Activated naive CD4-positive, alpha-beta T cell treated with anti-CD3 and anti-CD28 coated beads, Interleukin-2, amount 50 U/mL, for 24 hours (primary cell): ENCODE results near the gene HS1BP3.

Source experiments
- H3K27ac Mint-ChIP-seq: one replicate; pipeline ENCODE4 v1.8.0; 2021; ENCODE audit warnings: mild to moderate bottlenecking, mixed read lengths
- H3K27me3 Mint-ChIP-seq: one replicate; pipeline ENCODE4 v1.8.0; 2021; ENCODE audit warnings: mixed read lengths
- H3K36me3 Mint-ChIP-seq: one replicate; pipeline ENCODE4 v1.8.0; 2021; ENCODE audit warnings: mixed read lengths
- H3K4me1 Mint-ChIP-seq: one replicate; pipeline ENCODE4 v1.8.0; 2021; ENCODE audit warnings: mixed read lengths
- H3K4me3 Mint-ChIP-seq: one replicate; pipeline ENCODE4 v1.8.0; 2021; ENCODE audit warnings: mild to moderate bottlenecking, mixed read lengths
- H3K9me3 Mint-ChIP-seq: one replicate; pipeline ENCODE4 v1.8.0; 2021; ENCODE audit warnings: mixed read lengths

HS1BP3 gene

DNA sequence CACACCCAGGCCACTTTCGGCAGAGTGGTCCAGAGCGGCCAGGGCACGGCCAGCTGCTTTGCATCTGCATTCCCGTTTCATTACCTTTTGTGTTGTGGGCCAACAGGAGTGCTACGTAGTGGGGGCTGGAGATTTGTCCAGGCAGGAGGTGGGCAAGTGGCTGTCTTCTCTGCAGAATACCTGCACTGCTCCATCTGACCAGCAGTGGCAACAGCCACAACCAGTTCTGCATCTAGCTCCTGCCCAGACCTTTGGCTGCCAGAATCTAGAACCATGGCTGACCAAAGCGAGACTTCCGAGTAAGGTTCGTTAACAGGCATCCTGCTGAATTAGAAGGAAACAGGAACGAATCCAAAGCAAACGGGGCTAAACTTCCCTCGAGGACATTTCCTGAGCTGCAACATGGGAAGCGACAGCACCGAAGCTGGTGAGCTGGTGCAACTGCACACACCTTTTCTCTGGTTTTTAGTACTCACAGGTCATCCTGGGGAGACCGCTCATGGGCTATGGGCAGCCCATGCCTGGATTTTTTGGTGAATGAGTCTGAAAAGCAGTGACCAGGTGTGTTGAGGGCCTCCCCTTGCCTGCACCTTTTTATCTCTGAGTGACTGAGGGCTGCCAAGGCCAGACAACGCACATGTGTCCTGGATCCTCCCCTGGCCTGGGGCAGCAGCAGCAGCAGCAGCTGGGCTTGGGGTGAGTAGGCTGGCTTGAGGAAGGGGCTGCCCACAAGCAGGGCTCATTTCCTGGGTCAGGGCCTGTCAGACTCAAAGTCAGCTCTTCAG lies 26.6 kb upstream of the HS1BP3 start:
- H3K27ac Mint-ChIP-seq = no peak overlapping the region
- H3K27me3 Mint-ChIP-seq = no peaks in the 10 kb centered on the region
- H3K9me3 Mint-ChIP-seq = no peaks in the 10 kb centered on the region
- no peak overlapping the region for H3K4me3 Mint-ChIP-seq
- H3K36me3 Mint-ChIP-seq = peaks cover 2% of the 10 kb centered on the region
- H3K4me1 Mint-ChIP-seq = no peaks in the 10 kb centered on the region

DNA sequence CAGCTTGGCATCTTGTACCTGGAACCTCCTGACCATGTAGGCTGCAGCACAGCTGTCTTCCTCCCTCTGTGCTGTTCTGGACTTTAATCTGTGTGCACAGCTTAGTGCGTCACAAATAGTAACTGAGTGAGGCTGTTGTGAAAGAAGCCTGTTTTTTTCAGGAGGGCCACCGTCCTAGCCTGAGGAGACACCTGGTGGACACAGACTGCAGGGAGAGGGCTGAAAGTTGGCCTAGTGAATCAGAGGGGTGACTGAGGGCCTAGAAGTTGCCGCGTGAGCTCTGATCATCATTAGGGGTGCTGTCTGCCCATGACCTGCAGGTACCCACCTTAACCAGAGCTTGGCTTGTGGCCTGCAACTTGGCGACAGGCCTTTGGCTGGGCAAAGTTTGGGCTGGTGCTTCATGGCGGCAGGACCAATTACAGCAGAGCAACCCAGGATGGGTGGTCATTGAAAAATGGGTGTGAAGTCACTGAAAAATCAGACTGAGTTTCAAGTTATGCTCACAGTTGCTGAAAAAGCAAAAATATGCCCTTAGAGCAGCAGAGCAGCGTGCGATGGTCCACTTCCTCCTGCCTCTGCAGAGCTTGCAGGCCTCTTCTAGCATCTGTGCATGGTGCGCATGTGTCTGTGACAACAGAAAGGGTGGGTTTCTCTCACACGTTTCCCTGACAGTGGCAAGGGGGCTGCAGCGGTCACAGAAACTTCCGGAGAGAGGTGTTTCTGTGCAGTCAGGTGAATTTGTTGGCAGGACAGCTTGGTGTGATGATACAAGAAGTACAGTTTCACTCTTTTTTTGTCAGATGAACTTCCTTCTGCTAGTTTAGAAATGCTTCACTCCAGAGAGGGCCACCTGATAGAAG lies 25.7 kb upstream of the HS1BP3 start:
- no peaks in the 10 kb centered on the region for H3K9me3 Mint-ChIP-seq
- H3K27ac Mint-ChIP-seq = no peak overlapping the region
- no peaks in the 10 kb centered on the region for H3K4me1 Mint-ChIP-seq
- H3K36me3 Mint-ChIP-seq = no peaks in the 10 kb centered on the region
- H3K27me3 Mint-ChIP-seq = peaks cover 5% of the 10 kb centered on the region
- no peak overlapping the region for H3K4me3 Mint-ChIP-seq

DNA sequence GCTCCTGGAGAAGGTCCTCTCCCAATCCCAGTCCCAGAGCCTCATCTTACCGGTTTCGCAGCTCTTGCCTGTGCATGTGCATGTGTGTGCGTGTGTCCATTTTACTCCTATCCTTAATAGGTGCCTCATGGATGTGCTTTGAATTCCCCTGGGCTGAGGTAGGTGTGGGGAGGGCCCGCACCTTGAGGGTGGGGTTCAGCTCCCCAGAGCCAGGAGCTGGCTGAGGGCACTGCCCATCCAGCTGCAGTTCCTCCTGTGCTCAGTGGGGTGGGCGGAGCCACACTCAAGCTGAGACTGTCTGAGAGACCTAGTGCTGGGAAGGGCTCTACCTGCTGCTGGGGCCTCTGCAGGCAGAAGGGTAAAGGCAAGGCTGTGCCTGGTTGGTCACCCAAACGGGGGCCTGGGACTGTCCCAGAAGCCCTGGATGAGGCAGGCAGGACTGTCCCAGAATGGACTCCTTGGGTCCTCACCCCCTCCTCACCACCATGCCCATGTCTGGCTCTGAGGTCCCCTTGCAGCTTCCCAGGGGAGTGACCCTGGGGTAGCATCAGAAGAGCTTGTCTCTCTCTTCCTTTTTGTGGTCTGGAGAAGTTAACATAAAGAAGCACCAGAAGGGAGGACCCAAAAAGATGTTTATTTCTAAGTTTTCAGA lies 24.9 kb upstream of the HS1BP3 start:
- no peaks in the 10 kb centered on the region for H3K4me1 Mint-ChIP-seq

DNA sequence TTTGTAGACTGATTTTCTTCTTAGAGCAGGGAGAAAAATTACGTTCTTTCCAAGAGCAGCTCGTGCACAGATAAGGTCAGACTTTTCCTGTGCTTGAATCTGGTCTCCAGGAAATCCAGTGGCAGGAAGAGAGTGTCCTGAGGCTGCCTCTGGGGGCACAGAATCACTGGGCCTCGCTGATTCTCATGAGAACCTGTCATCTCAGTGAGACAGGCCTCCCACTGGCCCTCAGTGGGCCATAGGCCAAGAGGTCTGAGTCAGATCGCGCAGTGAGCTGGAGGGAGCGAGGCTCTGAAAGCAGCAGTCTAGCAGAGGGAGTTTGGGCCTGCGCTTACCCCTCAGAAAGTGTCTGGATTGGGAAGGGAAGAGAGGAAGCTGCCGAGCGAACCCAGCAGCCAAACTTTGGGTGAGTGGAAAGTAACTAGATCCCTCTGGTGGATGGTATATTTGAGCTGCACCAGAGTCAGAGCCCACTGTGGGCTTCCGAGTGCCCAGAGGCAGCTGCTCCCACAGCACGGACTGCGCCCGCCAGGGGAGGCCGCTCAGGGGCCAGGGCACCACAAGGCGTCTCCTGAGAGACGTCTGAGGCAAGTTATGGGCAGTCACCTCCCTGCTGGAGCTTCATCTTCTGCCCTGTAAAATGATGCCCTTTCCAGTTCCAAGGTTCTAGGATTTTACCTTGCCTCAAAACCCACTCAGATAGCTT lies 24.2 kb upstream of the HS1BP3 start:
- Mint-ChIP-seq H3K27ac (no peak overlapping the region), H3K9me3 (no peaks in the 10 kb centered on the region), H3K4me1 (no peaks in the 10 kb centered on the region), H3K27me3 (peaks cover 5% of the 10 kb centered on the region), H3K36me3 (no peaks in the 10 kb centered on the region), H3K4me3 (no peak overlapping the region)

More for the DNA sequence above, 24.9 kb upstream of the HS1BP3 start:
- Mint-ChIP-seq H3K27me3 (peaks cover 5% of the 10 kb centered on the region), H3K36me3 (no peaks in the 10 kb centered on the region), H3K9me3 (no peaks in the 10 kb centered on the region), H3K27ac (no peak overlapping the region), H3K4me3 (no peak overlapping the region)

DNA sequence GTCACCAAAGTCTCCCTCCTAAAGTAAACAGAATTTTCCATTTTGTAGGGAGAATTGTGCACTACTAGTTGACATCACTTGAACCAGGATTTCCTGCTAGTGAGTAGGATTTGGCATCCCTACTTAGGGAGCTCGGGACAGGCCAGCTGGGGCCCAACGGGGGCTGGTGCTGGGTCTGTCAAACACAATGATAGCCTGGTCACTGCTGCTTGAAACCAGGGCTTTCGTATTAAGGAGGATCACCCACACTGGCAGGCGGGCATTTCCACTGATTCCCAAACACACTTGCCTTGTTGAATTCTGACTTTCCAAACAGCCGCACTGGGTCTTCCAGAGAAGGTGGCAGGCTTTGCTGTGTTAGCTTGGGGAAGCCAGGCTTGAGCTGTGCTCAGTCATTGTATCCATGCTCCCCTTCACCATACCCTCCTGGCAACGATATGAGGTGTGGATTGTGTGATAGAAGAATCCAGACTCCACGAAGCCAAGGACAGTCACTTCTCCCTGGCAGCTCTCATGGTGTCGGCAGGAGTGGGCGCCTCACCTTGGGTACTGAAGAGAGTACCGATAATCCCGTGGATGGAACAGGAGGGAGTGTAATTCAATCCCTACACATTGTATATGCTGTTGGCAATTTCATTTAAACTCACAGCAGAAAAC lies 23.5 kb upstream of the HS1BP3 start:
- Mint-ChIP-seq H3K27me3 (peaks cover 8% of the 10 kb centered on the region), H3K9me3 (no peaks in the 10 kb centered on the region), H3K4me1 (no peaks in the 10 kb centered on the region), H3K36me3 (no peaks in the 10 kb centered on the region), H3K4me3 (no peak overlapping the region), H3K27ac (no peak overlapping the region)

DNA sequence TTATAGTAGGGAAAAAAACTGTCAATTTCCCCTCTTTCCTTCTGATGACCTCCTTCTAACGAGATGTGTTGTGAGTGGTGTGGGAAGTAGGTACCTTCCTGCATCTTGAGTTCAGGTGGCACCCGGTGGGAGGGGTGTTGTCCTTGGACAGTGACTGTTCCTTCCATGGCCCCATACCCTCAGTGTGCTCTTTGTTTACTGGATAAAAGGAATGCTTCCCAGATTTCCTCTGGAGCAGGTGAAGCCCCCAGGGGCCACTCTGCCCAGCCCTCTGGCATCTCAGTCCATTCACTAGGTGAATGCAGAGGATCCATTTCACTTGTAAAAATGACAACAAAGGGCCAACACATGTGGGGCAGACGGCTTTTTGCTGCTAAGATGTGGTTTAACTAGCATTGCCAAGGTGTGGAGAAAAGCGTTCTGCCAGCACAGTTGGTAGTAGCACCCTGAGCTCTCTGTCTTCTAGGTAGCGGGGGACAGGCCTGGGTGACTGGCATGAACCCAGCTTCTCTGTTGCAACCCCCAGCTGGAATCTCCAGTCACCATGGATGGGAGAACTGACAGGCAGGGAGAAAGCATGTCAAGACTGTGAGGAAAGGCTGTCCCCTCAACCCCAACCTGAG lies 22.9 kb upstream of the HS1BP3 start:
- Mint-ChIP-seq H3K9me3 (no peaks in the 10 kb centered on the region), H3K36me3 (no peaks in the 10 kb centered on the region), H3K27ac (no peak overlapping the region), H3K27me3 (peaks cover 13% of the 10 kb centered on the region), H3K4me1 (no peaks in the 10 kb centered on the region), H3K4me3 (no peak overlapping the region)

DNA sequence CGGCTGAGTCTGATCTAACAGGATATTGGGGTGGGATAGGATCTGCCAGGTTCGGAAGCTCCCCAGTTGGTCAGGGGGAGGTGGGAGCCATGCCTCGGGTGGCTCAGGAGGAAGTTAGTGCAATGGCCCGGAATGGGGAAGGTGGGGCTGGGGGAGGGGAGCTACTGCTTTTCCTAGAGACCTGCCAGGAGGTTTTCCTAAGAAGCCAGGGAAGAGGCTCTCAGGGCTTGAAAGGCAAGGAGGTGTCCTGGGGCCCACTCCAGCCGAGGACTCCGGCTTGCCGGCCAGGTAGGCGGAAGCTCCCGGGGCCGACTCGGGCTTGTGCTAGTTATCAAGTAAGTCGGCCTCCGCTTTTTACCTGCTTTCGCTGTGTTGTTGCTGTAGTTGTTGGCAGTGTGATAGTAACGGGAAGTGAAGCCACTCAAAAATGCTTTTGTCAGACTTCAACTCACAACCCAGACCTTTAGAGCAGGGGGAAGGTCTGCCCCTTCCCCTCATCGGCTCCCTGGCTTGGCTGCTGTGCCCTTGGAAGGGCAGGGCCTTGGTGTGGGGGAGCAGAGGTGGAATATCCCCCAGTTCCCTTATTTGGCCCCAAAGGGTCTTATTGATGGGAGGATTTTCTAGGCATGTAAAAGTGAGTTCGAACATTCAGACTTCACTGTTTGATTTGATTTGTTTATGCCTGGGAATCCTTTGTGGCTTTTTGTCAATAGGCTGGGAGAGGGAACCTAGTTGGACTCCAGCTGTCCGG lies 21.5 kb upstream of the HS1BP3 start:
- Mint-ChIP-seq H3K27ac (no peak overlapping the region), H3K4me1 (peaks cover 4% of the 10 kb centered on the region), H3K4me3 (no peak overlapping the region), H3K27me3 (peaks cover 21% of the 10 kb centered on the region), H3K36me3 (no peaks in the 10 kb centered on the region), H3K9me3 (no peaks in the 10 kb centered on the region)

DNA sequence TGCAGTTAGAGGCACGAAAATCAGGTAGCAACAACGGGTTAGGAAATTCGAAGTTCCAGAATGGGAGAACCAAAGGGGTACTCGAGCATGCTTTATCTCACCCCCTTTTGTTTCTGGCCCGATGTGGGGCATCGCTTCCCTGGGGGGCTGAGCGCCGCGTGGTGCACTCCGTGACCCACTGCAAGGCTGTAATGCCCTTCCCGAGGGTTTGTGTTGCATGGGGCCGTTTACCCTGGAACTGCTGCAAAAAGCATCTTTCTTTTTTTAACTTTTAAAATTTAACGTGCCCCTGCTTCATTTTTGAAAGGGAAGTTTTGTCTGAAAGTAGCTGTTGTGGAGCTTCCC lies 20.8 kb upstream of the HS1BP3 start:
- Mint-ChIP-seq H3K27ac (no peak overlapping the region), H3K4me3 (no peak overlapping the region), H3K4me1 (peaks cover 4% of the 10 kb centered on the region), H3K36me3 (no peaks in the 10 kb centered on the region), H3K9me3 (no peaks in the 10 kb centered on the region), H3K27me3 (peaks cover 21% of the 10 kb centered on the region)

DNA sequence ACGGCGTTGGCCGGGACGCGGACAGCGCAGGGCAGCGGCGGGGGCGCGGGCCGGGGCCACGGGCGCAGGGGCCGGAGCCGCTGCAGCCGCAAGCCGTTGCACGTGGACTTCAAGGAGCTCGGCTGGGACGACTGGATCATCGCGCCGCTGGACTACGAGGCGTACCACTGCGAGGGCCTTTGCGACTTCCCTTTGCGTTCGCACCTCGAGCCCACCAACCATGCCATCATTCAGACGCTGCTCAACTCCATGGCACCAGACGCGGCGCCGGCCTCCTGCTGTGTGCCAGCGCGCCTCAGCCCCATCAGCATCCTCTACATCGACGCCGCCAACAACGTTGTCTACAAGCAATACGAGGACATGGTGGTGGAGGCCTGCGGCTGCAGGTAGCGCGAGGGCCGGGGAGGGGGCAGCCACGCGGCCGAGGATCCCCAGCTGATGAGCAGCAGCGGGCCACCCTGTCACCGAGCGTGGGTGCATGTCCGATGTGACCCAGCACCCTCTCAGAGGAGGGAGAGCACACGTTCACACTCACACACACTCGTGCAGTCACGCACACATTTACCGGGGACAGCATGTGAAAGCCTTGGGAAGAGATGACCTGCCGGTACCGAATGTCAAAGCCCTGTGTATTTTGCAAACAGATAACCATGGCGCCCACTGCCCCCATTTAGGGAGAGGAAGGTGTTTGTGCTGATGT lies 20.3 kb upstream of the HS1BP3 start:
- Mint-ChIP-seq H3K36me3 (no peaks in the 10 kb centered on the region), H3K4me3 (no peak overlapping the region), H3K4me1 (peaks cover 7% of the 10 kb centered on the region), H3K27ac (no peak overlapping the region), H3K27me3 (peaks cover 22% of the 10 kb centered on the region), H3K9me3 (no peaks in the 10 kb centered on the region)

DNA sequence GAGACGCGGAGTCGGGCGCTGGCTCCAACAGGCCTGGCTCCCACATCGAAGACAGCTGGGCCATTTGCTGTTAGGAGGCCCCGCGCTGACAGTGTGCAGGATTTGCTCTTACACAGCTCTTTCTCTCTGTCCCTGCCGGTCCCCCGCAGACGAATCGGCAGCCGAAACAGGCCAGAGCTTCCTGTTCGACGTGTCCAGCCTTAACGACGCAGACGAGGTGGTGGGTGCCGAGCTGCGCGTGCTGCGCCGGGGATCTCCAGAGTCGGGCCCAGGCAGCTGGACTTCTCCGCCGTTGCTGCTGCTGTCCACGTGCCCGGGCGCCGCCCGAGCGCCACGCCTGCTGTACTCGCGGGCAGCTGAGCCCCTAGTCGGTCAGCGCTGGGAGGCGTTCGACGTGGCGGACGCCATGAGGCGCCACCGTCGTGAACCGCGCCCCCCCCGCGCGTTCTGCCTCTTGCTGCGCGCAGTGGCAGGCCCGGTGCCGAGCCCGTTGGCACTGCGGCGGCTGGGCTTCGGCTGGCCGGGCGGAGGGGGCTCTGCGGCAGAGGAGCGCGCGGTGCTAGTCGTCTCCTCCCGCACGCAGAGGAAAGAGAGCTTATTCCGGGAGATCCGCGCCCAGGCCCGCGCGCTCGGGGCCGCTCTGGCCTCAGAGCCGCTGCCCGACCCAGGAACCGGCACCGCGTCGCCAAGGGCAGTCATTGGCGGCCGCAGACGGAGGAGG lies 19.6 kb upstream of the HS1BP3 start:
- Mint-ChIP-seq H3K27me3 (peaks cover 24% of the 10 kb centered on the region), H3K4me1 (peaks cover 12% of the 10 kb centered on the region), H3K9me3 (no peaks in the 10 kb centered on the region), H3K4me3 (no peak overlapping the region), H3K27ac (no peak overlapping the region), H3K36me3 (no peaks in the 10 kb centered on the region)

DNA sequence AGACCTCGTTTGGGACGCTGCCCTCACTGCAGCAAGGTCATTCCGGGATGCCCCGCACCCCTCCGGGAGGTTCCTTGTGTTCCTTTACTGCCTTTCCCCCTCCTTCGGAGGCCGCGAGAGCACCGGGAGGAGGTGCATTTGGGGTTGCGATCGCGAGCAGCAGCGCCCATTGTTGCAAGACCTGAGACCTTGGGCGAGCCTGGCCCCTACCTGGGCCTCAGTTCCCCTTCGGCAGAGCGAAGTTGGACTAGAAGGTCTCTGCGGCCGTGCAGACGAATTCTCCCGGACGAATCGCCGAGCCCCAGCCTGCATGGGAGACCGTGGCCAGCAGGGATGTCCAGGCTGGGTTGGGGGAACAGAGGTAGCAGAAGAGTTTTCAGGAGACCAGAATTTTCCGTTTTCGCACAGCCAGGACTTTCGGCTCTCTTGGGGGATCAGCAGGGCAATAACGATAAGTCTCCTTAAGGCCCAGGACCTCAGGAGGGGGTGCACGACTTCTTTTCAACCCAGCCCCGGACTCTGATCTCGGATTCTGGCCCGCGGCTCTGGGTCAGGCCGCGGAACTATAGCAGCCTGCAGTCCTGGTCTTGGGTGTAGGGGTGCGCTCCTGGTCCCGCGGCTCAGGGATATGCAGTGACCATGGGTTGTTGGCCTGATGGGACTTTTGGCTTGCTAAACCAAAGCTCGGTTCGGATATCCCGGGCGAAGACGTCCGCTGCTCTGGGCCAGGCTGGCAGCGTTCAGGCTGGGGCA lies 18.8 kb upstream of the HS1BP3 start:
- Mint-ChIP-seq H3K27ac (no peak overlapping the region), H3K4me3 (no peak overlapping the region), H3K4me1 (peaks cover 12% of the 10 kb centered on the region)

DNA sequence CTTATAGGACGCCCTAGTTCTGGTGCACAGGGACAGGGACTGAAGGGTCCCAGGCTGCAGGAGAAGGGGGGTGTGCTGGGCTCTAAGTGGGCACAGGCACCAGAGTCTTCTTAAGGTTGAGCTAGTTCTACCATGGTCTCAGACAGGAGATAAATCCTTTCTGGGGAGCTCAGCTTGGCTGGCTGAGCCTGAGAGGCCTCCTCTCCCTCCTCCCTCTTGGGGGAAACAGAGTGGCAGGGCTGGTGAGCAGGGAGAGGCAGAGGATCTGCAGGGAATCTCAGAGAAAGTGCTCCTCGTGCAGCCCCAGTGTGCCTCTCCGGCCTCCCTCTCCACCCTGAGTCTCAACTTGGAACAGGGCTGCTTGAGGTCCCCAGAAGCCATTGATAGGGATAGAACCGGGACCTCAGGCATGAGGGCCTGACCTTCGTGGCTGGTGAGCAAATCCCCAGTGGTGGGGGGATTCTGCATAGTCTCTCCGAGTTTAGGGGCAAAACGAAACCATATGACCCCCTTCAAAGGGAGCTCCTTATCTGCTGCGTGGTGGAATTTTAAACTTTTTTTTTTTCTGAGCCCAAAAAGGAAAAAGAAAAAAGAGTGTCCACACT lies 18.1 kb upstream of the HS1BP3 start:
- H3K27ac Mint-ChIP-seq = no peak overlapping the region
- peaks cover 35% of the 10 kb centered on the region for H3K27me3 Mint-ChIP-seq
- H3K36me3 Mint-ChIP-seq = no peaks in the 10 kb centered on the region
- H3K4me1 Mint-ChIP-seq = peaks cover 12% of the 10 kb centered on the region
- no peak overlapping the region for H3K4me3 Mint-ChIP-seq
- no peaks in the 10 kb centered on the region for H3K9me3 Mint-ChIP-seq

More for the DNA sequence above, 18.8 kb upstream of the HS1BP3 start:
- peaks cover 30% of the 10 kb centered on the region for H3K27me3 Mint-ChIP-seq
- H3K9me3 Mint-ChIP-seq = no peaks in the 10 kb centered on the region
- no peaks in the 10 kb centered on the region for H3K36me3 Mint-ChIP-seq
